A673 (cell line): Measurements from ENCODE around the gene PRKG1. TPM values are rescaled to one million over a fixed set of nuclear protein-coding genes. Genes with fewer than 3 reads are reported as not detected.

Experiments
- BruUV-seq: library from RNA; stranded (reverse); fragments of 400-500 nt; replicated peaks from 2 replicates; lab custom pipeline; 2021; lab: Mats Ljungman, UMichigan
- CTCF ChIA-PET: fragments of 300-600 bp; sonication (Branson Sonifier 250); formaldehyde crosslinking; loops from one replicate; lab custom pipeline; 2022; ENCODE audit warnings: antibody characterized with exemption; lab: Charles Lee
- POLR2A ChIA-PET: fragments of 300-600 bp; sonication (Branson Sonifier 250); formaldehyde crosslinking; loops from one replicate; lab custom pipeline; 2022; ENCODE audit warnings: antibody characterized with exemption; ENCODE audit not compliant: low non-redundant PET; lab: Charles Lee
- DNase-seq: peaks from one replicate; pipeline ENCODE4 v3.0.0-alpha.2; 2015; ENCODE audit warnings: low spot score
- H3K27ac ChIP-seq: fragments of 200-600 bp; sonication (generic); 2 replicates; pipeline ENCODE4 v1.5.1; 2016; ENCODE audit warnings: mixed run types, low read depth, mild to moderate bottlenecking, mixed read lengths, antibody characterized with exemption, low read length; ENCODE audit not compliant: poor library complexity, severe bottlenecking
- H3K27me3 ChIP-seq: fragments of 200-600 bp; sonication (generic); replicated peaks from 2 replicates; pipeline ENCODE4 v1.6.1; 2017; ENCODE audit warnings: mixed run types, low read depth, mild to moderate bottlenecking, mixed read lengths, antibody characterized with exemption, low read length; ENCODE audit not compliant: insufficient read depth, poor library complexity
- H3K36me3 ChIP-seq: fragments of 200-600 bp; sonication (generic); 2 replicates; pipeline ENCODE4 v1.6.1; 2016; ENCODE audit warnings: mixed run types, mild to moderate bottlenecking, mixed read lengths, antibody characterized with exemption, low read length; ENCODE audit not compliant: insufficient read depth, poor library complexity, severe bottlenecking
- H3K4me1 ChIP-seq: fragments of 200-600 bp; sonication (generic); 2 replicates; pipeline ENCODE4 v1.6.1; 2017; ENCODE audit warnings: mixed run types, mild to moderate bottlenecking, mixed read lengths, antibody characterized with exemption, low read length; ENCODE audit not compliant: insufficient read depth, poor library complexity, severe bottlenecking
- H3K4me3 ChIP-seq: fragments of 200-600 bp; sonication (generic); 2 replicates; pipeline ENCODE4 v1.5.1; 2016; ENCODE audit warnings: low read depth, mixed run types, mild to moderate bottlenecking, mixed read lengths, low read length; ENCODE audit not compliant: poor library complexity, severe bottlenecking
- H3K9me3 ChIP-seq: fragments of 200-600 bp; sonication (generic); 2 replicates; pipeline ENCODE4 v1.6.1; 2016; ENCODE audit warnings: mixed run types, low read depth, mild to moderate bottlenecking, mixed read lengths, antibody characterized with exemption, low read length; ENCODE audit not compliant: poor library complexity, severe bottlenecking
- EZH2 ChIP-seq: fragments of 200-600 bp; sonication (generic); IDR thresholded peaks from 2 replicates; pipeline ENCODE4 v1.6.1; 2017; ENCODE audit warnings: borderline replicate concordance, low read depth, mild to moderate bottlenecking, mixed read lengths, antibody characterized with exemption, low read length; ENCODE audit not compliant: poor library complexity, severe bottlenecking
- intact Hi-C: fragments of 100-400 bp; cut with micrococcal nuclease; formaldehyde crosslinking; loops from one replicate; pipeline ENCODE4 v1.10.0; 2022; ENCODE audit not compliant: unreplicated experiment
- total RNA-seq: library from RNA; stranded (reverse); gene quantifications from 2 replicates; pipeline ENCODE4 v1.2.3, GENCODE V29; 2021
- TF ChIP-seq, protein P1 (sequence below): fragments of 300-800, 200-600 bp; sonication (generic); conservative IDR thresholded peaks from 2 replicates; pipeline ENCODE4 v1.5.1; 2017; ENCODE audit warnings: low read depth, mild to moderate bottlenecking, antibody characterized with exemption, low read length, moderate library complexity, mixed read lengths

The PRKG1 gene
- total RNA-seq, 1 experiment from 2014 or later = 0.58 TPM

DNA sequence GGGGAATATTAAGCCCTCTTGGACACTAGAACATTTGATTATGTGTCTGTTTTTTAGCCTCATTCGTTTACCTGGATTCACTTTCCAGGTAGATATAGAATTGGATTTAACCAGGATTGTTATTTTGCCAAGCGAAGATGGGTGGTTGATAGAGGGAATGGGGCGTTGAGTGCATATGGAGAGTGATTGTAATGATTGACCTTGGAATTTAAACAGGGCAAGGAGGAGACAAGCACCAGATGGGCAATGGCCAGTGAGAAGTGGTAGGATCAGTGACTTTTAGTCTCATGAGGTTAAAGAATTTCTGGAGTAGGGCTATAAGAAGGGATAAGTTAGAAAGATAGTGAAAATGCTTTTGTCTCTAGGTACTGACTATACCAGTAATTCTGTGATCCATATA is 836.3 kb downstream of the PRKG1 start:
- no peak overlapping the region for H3K4me3 ChIP-seq
- CTCF ChIA-PET = no interaction called here
- intact Hi-C loops = no loop called here
- no TSS peak for BruUV-seq
- H3K9me3 ChIP-seq = no peaks in the 10 kb centered on the region
- TF ChIP-seq EZH2 = no peak
- TF ChIP-seq, protein P1, sequence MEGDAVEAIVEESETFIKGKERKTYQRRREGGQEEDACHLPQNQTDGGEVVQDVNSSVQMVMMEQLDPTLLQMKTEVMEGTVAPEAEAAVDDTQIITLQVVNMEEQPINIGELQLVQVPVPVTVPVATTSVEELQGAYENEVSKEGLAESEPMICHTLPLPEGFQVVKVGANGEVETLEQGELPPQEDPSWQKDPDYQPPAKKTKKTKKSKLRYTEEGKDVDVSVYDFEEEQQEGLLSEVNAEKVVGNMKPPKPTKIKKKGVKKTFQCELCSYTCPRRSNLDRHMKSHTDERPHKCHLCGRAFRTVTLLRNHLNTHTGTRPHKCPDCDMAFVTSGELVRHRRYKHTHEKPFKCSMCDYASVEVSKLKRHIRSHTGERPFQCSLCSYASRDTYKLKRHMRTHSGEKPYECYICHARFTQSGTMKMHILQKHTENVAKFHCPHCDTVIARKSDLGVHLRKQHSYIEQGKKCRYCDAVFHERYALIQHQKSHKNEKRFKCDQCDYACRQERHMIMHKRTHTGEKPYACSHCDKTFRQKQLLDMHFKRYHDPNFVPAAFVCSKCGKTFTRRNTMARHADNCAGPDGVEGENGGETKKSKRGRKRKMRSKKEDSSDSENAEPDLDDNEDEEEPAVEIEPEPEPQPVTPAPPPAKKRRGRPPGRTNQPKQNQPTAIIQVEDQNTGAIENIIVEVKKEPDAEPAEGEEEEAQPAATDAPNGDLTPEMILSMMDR = no peak
- H3K27me3 ChIP-seq = no peaks in the 10 kb centered on the region
- POLR2A ChIA-PET = no interaction called here
- no peaks in the 10 kb centered on the region for H3K4me1 ChIP-seq
- no peak for DNase-seq
- H3K36me3 ChIP-seq = no peaks in the 10 kb centered on the region
- no peak overlapping the region for H3K27ac ChIP-seq

DNA sequence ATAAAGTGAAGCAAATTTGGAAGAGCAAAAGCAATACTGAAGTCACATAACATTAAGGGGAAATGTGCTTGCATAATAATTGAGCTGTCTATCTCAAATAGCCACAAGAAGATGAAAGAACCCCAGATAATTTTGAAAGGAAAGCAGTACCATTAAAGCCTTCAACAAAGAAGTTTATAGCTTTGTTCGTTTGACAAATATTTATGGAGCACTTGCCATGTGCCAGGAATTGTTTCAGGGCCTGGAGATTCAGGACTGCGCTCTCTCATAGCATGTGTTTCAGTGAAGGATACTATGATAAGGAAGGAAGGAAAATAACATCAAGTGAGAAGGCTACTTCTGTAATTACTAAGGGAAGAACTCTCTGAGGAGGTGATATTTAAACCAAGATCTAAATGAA is 837.4 kb downstream of the PRKG1 start:
- POLR2A ChIA-PET = no interaction called here
- no TSS peak for BruUV-seq
- no peak for DNase-seq
- H3K36me3 ChIP-seq = no peaks in the 10 kb centered on the region
- intact Hi-C loops = no loop called here
- no peak overlapping the region for H3K4me3 ChIP-seq
- H3K27me3 ChIP-seq = no peaks in the 10 kb centered on the region
- no peak for TF ChIP-seq EZH2
- TF ChIP-seq, protein P1 = no peak
- H3K9me3 ChIP-seq = no peaks in the 10 kb centered on the region
- CTCF ChIA-PET = no interaction called here
- H3K4me1 ChIP-seq = no peaks in the 10 kb centered on the region
- H3K27ac ChIP-seq = no peak overlapping the region

DNA sequence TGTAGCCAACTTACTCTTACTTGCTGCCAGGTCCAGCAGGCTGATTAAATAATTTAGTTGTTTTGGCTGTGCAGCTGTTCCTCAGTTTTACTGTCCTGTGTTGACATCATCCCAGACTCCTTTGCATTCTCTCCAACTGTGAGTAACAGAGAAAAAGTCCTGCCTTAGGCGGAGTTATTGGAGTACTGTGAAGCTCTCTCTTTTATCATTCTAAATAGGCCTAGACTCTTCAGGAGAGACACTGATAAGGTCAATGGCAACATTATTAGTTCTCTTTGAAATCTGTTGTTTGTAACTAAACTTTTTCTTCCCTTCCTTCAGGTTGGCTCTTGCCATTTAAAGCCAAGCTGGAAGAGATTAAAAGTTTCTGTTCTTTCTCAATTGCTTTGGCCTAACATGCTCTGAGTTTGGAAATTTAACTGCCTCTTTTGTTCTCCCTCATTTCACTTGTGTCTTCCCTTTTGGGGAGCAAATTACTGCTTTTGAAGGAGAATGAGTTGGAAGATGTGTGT is 840.8 kb downstream of the PRKG1 start:
- TF ChIP-seq, protein P1 = no peak
- TF ChIP-seq EZH2 = no peak
- CTCF ChIA-PET = no interaction called here
- intact Hi-C loops = no loop called here
- Histone ChIP-seq H3K36me3 (no peaks in the 10 kb centered on the region), H3K4me1 (no peaks in the 10 kb centered on the region), H3K4me3 (no peak overlapping the region), H3K27me3 (no peaks in the 10 kb centered on the region), H3K27ac (no peak overlapping the region), H3K9me3 (no peaks in the 10 kb centered on the region)
- BruUV-seq = no TSS peak
- POLR2A ChIA-PET = no interaction called here
- DNase-seq = peak; percentile 3
